HG03575 (cell line): Measurements from ENCODE around the gene MUC21.
"Not testable (repeated sequence)": the region's sequence is repeated elsewhere in the genome, so short reads cannot be mapped to it uniquely, and the experiment has no call there.

Experiments used
- ATAC-seq: cut with Tn5 transposase; IDR thresholded peaks from one replicate; pipeline ENCODE4 v1.9.1; 2021; ENCODE audit not compliant: unreplicated experiment, insufficient number of reproducible peaks, low FRiP score; ENCODE audit errors: extremely low read depth

MUC21 gene

DNA sequence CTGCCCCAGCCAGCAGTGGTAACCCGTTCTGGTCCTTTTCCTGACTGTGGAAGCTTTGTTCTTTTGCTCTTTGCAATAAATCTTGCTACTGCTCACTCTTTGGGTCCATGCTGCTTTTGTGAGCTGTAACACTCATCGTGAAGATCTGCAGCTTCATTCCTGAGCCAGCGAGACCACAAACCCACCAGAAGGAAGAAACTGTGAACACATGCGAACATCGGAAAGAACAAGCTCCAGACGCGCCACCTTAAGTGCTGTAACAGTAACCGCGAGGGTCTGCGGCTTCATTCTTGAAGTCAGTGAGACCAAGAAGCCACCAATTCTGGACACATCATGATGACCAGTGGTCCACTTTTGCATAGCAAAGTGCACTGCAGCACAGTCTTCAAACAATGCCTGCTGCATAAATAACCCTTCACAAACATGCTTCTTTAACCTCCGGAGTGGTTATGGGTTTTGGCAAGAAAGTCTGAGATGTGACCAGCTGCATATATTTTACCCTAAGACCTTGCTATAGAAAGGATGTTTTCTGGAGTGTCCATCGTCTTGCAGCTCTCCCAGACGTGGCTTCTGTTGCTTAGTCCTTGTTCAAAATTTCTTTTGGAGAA is 17.9 kb downstream of the MUC21 start:
- ATAC-seq, result no peak

- no peak for ATAC-seq
Measured at GRCh38 chr6:31002471-31002870, 19.0 kb downstream of the MUC21 start.

GRCh38 chr6:31004794-31005193 is 21.3 kb downstream of the MUC21 start:
- ATAC-seq, result no peak

DNA sequence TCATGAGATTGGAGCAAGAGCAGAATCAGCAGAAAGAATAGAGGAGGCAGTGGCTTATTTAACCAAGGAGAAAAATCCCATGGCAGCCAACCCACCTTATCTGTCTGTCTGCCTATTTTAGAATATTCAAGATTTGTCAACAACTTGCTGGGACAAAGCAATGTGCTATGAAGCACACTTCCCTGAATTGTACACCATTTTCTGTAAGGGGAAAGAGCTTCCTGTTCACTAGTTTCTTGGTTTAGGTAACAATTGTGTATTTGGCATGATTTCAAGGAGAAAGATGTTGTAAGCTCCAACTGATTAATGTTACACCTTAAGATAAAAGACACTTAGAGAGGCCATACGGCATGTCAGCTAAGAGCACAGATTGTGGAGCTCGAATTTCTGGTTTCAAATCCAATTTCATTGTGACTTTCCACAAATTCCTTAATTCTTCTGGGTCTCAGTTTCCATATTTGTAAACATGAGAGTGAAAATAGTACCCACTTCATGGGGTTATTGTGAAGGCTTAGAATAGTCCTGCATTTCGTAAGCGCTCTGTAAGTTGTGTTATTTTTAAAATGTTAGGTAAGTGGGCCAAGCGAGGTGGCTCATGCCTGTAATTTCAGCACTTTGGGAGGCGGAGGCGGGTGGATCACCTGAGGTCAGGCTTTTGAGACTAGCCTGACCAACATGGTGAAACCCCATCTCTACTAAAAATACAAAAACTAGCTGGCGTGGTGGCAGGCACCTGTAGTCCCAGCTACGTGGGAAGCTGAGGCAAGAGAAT is 21.9 kb downstream of the MUC21 start:
- no peak for ATAC-seq

DNA sequence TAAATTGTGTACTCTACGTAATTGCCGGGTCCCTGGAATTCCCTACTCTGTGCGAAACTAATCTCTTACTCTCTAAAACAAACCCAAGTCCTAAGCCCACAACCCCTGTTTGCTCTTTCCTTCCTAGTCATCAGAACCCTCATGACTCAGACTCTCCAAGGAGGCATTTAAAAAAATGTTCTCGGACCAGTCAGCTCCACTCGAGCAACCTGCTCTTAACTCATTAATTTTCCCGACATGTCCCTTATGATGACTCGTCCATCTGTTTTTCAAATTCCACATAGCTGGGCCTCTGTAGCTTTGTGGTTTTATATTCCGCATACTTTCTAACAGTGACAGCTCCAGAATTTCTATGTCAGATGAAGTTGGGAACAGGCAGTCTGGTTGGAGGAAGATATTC is 24.2 kb downstream of the MUC21 start:
- ATAC-seq, result no peak

GRCh38 chr6:31008165-31008564 is 24.6 kb downstream of the MUC21 start:
- ATAC-seq, result no peak

DNA sequence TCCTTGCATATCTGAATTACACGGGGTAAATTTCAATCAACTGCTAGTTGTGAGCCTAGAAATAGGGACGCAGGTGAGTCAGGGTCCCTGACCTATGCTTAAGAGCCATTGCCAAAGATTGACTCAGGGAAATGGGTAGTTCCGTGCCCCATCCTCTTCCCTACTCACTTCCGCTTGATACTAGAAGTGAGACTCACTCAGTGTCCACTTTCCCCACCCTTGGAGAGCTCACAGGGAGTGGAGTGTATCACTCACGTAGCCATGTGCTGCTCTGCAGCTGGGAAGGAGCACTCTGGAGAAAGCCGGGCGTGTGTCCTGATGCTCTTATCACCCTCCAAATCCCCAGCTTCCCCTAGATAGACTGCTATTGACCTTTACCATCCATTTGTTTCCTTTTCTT is 26.2 kb downstream of the MUC21 start:
- no peak for ATAC-seq

GRCh38 chr6:31010393-31011060 is 27.0 kb downstream of the MUC21 start, which contains the start of gene MUC22:
Gene MUC22 (plus strand): TSS chr6:31010474. CDS start chr6:31010707, 233 bp downstream.
- ATAC-seq, result no peak

- no peak for ATAC-seq
Measured at GRCh38 chr6:31011153-31011552, 27.6 kb downstream of the MUC21 start.

DNA sequence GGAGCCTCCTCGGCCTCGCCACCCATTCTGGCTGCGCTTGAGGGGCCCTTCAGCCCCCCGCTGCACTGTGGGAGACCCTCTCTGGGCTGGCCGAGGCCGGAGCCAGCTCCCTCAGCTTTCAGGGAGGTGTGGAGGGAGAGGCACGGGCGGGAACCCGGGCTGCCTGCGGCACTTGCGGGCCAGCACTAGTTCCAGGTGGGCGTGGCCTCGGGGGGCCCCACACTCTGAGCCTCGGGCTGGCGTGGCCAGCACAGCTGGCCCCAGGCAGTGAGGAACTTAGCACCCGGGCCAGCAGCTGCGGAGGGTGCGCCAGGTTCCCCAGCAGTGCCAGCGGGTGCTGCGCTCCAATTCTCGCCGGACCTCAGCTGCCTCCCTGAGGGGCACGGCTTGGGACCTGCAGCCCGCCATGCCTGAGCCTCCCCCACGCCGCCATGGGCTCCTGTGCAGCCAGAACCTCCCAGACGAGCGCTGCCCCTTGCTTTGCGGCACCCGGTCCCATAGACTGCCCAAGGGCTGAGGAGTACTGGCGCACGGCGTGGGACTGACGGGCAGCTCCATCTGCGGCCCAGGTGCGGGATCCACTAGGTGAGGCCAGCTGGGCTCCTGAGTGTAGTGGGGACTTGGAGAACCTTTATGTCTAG is 33.3 kb downstream of the MUC21 start:
- no peak for ATAC-seq

GRCh38 chr6:31017436-31017835 is 33.9 kb downstream of the MUC21 start:
- not testable (repeated sequence) for ATAC-seq

DNA sequence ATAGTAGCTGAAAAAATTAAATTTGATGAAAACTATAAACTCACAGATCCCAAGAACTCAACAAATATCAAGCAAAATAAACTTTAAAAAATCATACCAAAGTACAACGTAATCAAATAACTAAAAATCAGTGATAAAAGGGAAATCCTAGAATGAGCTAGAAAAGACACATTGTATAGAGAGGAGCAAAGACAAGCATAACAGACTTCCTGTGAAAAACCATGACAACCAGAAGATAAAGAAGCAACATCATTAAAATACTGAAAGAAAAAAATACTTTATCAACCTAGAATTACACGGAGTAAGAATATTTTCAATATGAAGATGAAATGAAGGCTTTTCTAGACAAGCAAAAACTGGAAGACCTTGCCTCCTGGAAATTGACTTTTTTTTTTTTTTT is 36.5 kb downstream of the MUC21 start:
- ATAC-seq, result no peak

- not testable (repeated sequence) for ATAC-seq
Measured at GRCh38 chr6:31020631-31021255, 37.2 kb downstream of the MUC21 start.

DNA sequence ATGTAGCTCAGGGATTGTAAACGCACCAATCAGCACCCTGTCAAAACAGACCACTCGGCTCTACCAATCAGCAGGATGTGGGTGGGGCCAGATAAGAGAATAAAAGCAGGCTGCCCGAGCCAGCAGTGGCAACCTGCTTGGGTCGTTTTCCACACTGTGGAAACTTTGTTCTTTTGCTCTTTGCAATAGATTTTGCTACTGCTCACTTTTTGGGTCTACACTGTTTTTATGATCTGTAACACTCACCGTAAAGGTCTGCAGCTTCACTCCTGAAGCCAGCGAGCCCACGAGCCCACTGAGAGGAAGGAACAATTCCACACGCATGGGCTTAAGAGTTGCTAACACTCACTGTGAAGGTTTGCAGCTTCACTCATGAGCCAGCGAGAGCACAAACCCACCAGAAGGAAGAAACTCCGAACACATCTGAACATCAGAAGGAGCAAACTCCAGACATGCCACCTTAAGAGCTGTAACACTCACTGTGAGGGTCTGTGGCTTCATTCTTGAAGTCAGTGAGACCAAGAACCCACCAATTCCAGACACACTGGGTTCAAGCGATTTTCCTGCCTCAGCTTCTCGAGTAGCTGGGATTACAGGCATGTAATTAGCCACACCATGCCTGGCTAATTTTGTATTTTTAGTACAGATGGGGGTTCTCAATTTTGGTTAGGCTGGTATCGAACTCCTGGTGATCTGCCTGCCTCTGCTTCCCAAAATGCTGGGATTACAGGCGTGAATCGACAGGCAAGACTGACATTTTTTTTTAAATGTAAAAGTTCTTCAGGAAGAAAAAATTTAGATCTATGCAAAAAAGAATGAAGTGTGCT is 38.4 kb downstream of the MUC21 start:
- not testable (repeated sequence) for ATAC-seq

DNA sequence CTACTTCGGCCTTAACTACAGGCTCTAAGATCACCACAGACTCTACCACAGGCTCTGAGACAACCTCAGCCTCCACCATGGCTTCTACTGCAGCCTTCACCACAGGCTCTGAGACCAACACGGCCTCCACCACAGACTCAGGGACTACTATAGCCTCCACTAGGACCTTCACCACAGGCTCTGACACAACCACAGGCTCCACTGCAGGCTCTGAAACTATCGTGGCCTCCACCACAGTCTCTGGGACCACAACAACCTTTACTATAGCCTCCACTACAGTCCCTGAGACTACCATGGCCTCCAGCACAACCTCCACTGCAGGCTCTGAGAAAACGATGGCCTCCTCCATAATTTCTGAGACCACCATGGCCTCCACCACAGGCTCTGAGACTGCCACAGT is 42.1 kb downstream of the MUC21 start:
- no peak for ATAC-seq

GRCh38 chr6:31031095-31031494 is 47.6 kb downstream of the MUC21 start:
- no peak for ATAC-seq

GRCh38 chr6:31033075-31033474 is 49.6 kb downstream of the MUC21 start:
- no peak for ATAC-seq

- no peak for ATAC-seq
Measured at GRCh38 chr6:31035862-31036497, 52.5 kb downstream of the MUC21 start.
